ENCODE results near the gene CUBN.

DNA sequence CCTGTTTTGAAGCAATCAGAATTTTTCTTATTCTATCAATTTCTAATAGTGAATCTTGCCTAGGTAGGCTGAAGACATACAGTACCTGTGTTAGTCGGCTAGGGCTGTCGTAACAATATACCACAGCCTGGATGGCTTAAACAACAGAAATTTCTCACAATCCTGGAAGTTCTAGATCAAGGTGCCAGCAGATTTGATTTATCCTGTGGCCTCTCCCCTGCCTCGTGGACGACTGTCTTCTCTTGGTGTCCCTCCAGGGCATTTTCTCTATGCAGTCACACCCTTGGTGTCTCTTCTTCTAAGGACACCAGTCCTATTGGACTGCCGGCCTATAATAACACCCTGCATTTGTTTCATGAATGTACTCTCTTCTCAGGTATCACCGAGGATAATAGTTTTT is 310.6 kb downstream of the CUBN start:
- TF ChIP-seq, protein P1, sequence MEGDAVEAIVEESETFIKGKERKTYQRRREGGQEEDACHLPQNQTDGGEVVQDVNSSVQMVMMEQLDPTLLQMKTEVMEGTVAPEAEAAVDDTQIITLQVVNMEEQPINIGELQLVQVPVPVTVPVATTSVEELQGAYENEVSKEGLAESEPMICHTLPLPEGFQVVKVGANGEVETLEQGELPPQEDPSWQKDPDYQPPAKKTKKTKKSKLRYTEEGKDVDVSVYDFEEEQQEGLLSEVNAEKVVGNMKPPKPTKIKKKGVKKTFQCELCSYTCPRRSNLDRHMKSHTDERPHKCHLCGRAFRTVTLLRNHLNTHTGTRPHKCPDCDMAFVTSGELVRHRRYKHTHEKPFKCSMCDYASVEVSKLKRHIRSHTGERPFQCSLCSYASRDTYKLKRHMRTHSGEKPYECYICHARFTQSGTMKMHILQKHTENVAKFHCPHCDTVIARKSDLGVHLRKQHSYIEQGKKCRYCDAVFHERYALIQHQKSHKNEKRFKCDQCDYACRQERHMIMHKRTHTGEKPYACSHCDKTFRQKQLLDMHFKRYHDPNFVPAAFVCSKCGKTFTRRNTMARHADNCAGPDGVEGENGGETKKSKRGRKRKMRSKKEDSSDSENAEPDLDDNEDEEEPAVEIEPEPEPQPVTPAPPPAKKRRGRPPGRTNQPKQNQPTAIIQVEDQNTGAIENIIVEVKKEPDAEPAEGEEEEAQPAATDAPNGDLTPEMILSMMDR (IDR thresholded peaks at IDR 0.05) = no peak
- TF ChIP-seq POLR2A (IDR thresholded peaks at IDR 0.05) = no peak

Data from prostate gland (tissue), 2 donors.